ENCODE measurements around the gene NR4A3.

GRCh38 chr9:99868845-99869244 is 47.2 kb downstream of the NR4A3 start:
- no peak for TF ChIP-seq CTCF (IDR thresholded peaks at IDR 0.05; ENCODE audit: borderline replicate concordance, extremely low read depth, low read length, poor library complexity, severe bottlenecking)
- TF ChIP-seq EZH2 (IDR thresholded peaks at IDR 0.05; ENCODE audit: borderline replicate concordance, low read depth, low read length, severe bottlenecking), result no peak

Measured in DND-41 (cell line).